ENCODE results near the gene GTF2A2.

DNA sequence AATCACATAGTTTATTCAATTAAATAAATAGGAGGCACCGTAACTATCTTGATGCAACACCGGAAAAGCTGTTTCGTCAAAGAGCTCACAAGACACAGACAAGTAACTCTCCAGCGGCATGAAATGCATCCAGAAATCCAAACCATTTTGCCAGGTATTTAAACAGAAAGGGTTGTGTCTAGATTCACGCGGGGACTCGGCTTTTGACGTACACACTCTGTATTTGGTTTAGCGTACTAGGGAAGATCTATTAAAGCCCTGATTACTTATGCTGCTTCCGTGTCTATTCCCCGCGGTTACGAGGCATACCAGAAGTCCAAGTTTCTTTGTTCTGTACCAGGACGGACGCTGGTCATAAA lies 31.1 kb upstream of the GTF2A2 start:
- TF ChIP-seq, protein P1, sequence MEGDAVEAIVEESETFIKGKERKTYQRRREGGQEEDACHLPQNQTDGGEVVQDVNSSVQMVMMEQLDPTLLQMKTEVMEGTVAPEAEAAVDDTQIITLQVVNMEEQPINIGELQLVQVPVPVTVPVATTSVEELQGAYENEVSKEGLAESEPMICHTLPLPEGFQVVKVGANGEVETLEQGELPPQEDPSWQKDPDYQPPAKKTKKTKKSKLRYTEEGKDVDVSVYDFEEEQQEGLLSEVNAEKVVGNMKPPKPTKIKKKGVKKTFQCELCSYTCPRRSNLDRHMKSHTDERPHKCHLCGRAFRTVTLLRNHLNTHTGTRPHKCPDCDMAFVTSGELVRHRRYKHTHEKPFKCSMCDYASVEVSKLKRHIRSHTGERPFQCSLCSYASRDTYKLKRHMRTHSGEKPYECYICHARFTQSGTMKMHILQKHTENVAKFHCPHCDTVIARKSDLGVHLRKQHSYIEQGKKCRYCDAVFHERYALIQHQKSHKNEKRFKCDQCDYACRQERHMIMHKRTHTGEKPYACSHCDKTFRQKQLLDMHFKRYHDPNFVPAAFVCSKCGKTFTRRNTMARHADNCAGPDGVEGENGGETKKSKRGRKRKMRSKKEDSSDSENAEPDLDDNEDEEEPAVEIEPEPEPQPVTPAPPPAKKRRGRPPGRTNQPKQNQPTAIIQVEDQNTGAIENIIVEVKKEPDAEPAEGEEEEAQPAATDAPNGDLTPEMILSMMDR (IDR thresholded peaks at IDR 0.05): no peak
- no peak for TF ChIP-seq ZFX (IDR thresholded peaks at IDR 0.05; ENCODE audit: borderline replicate concordance)
